ENCODE results near the gene MMP21. TPM values are rescaled to one million over a fixed set of nuclear protein-coding genes. Genes with fewer than 3 reads are reported as not detected.

The MMP21 gene
- total and polyA plus RNA-seq, 2 of the 13 experiments (the other 11 are each of a cell fraction or from before 2014, with no cell fraction given), result not detected

DNA sequence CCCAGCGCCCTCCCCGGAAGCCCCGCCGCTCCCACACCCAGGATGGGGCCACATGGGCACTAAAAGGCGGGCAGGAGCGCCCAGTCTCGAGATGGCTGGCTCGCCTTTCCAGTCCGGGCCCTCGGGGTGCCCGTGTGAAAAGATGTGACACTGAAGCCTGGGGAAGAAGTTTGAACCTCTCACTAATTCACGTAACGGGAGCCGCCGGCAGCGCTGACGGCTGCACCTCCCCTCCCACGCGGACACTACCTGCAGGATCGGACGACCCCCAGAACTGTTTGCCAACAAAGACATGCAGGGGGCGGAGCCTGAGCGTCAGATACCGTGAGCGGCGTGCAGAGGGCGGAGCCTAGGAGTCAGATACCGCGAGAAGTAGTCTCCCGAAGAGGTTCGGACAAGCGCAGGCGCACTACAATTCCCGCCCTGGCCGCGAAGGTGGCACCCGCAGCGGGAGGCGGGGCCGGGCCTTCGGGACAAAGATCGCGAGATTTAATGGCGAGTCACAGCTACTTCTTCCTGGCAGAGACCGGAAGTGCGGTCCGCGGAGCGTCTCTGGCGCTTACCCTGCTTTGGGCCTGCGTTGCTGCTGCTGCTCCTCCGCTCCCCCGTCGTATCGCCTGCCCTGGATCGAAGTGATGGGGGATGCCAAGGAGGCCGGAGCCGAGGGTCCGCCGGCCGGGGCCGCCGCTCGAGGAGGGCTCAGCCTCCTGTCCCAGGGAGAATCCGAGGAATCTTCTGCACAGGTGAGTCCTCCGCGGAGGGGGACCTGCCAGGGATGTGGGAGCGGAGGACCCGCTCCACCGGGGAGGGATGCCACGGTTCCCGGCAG lies 56.2 kb downstream of the MMP21 start, which contains the start of gene EDRF1 (continued):
- TF ChIP-seq, protein P1, sequence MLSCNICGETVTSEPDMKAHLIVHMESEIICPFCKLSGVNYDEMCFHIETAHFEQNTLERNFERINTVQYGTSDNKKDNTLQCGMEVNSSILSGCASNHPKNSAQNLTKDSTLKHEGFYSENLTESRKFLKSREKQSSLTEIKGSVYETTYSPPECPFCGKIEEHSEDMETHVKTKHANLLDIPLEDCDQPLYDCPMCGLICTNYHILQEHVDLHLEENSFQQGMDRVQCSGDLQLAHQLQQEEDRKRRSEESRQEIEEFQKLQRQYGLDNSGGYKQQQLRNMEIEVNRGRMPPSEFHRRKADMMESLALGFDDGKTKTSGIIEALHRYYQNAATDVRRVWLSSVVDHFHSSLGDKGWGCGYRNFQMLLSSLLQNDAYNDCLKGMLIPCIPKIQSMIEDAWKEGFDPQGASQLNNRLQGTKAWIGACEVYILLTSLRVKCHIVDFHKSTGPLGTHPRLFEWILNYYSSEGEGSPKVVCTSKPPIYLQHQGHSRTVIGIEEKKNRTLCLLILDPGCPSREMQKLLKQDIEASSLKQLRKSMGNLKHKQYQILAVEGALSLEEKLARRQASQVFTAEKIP (CRISPR knock-in tag; IDR thresholded peaks at IDR 0.05; ENCODE audit: borderline replicate concordance), result no peak
- no peak for TF ChIP-seq CENPX (CRISPR knock-in tag; IDR thresholded peaks at IDR 0.05)
- TF ChIP-seq ZNF225 (CRISPR knock-in tag; IDR thresholded peaks at IDR 0.05), result peak; percentile 18
- TF ChIP-seq POLR2A (IDR thresholded peaks at IDR 0.05; ENCODE audit: insufficient read depth in 1 of 2, low read depth in 2 of 2, low read length in 2 of 2), result peak; percentile 95 to 96
- 0 out of 2 replicates have a peak, but pooled peaks have one; percentile 50 for TF ChIP-seq PCBP1 (IDR thresholded peaks at IDR 0.05; ENCODE audit: borderline replicate concordance, low read depth, low read length)
- TF ChIP-seq NFATC3 (CRISPR knock-in tag; IDR thresholded peaks at IDR 0.05), result no peak
- no peak for TF ChIP-seq GATAD2A (CRISPR knock-in tag; IDR thresholded peaks at IDR 0.05)
- TF ChIP-seq, protein P2, sequence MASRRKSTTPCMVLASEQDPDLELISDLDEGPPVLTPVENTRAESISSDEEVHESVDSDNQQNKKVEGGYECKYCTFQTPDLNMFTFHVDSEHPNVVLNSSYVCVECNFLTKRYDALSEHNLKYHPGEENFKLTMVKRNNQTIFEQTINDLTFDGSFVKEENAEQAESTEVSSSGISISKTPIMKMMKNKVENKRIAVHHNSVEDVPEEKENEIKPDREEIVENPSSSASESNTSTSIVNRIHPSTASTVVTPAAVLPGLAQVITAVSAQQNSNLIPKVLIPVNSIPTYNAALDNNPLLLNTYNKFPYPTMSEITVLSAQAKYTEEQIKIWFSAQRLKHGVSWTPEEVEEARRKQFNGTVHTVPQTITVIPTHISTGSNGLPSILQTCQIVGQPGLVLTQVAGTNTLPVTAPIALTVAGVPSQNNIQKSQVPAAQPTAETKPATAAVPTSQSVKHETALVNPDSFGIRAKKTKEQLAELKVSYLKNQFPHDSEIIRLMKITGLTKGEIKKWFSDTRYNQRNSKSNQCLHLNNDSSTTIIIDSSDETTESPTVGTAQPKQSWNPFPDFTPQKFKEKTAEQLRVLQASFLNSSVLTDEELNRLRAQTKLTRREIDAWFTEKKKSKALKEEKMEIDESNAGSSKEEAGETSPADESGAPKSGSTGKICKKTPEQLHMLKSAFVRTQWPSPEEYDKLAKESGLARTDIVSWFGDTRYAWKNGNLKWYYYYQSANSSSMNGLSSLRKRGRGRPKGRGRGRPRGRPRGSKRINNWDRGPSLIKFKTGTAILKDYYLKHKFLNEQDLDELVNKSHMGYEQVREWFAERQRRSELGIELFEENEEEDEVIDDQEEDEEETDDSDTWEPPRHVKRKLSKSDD (CRISPR knock-in tag; IDR thresholded peaks at IDR 0.05; ENCODE audit: low read depth), result no peak
- TF ChIP-seq ZNF343 (CRISPR knock-in tag; IDR thresholded peaks at IDR 0.05), result peak; percentile 70; the same call in 1 of the 2 replicates
- TF ChIP-seq MIER3 (CRISPR knock-in tag; IDR thresholded peaks at IDR 0.05; ENCODE audit: borderline replicate concordance), result no peak
- peak; percentile 68 for TF ChIP-seq MED1 (CRISPR knock-in tag; IDR thresholded peaks at IDR 0.05)
- TF ChIP-seq, protein P3, sequence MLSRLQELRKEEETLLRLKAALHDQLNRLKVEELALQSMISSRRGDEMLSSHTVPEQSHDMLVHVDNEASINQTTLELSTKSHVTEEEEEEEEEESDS (CRISPR knock-in tag; IDR thresholded peaks at IDR 0.05; ENCODE audit: borderline replicate concordance), result no peak
- peak; percentile 74; the same call in 1 of the 2 replicates for TF ChIP-seq KDM5B (CRISPR knock-in tag; IDR thresholded peaks at IDR 0.05; ENCODE audit: borderline replicate concordance)
- TF ChIP-seq RORA (CRISPR knock-in tag; IDR thresholded peaks at IDR 0.05), result no peak
- peak; percentile 84 for TF ChIP-seq POGZ (CRISPR knock-in tag; IDR thresholded peaks at IDR 0.05)
- TF ChIP-seq FUBP1 (CRISPR knock-in tag; IDR thresholded peaks at IDR 0.05; ENCODE audit: borderline replicate concordance), result no peak
- no peak for TF ChIP-seq ELK4 (CRISPR knock-in tag; IDR thresholded peaks at IDR 0.05; ENCODE audit: borderline replicate concordance)
- no peak for TF ChIP-seq ZNF34 (CRISPR knock-in tag; IDR thresholded peaks at IDR 0.05; ENCODE audit: borderline replicate concordance)
